ENCODE results near the gene PUM2.

The PUM2 gene

DNA sequence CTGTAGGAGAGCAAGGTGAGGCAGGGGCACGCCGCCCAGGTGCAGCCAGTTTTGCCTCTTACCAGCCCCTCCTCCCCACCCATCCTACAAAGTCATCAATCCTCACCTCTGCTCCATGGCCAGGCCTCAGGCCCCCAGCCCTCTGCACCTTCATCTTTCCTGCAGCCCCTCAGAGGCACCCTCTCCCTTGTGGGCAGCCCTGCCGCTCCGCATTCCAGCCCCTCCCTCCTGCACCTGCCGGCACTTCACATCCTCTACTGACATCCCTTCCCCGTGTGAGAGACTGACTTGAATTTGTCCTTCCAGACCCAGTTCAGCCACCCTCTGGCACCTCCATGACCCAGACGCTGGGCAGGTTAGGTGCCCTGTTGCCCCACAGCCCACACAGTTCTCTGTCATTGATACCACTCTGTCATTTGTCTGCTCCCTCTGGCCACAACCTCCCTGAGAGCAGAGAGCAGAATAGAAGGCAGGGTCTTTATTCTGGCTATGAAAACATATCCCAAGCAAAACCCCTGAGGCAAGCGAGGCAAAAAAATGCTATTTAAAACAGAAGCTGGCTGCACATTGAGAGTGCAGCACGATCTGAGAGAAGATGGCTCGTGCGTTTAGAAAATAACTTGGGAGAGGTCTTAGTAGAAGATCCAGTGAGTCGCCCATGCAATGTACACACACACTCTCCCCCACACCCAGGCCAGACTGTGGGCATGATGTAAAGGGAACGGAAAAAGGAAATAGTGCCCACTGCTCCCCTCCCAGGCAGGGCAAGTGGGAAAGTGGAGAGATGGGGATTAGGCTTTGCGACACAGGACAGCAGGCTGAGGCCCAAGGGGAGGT, 151.6 kb downstream of the PUM2 start:
- DNase-seq: no peak
